Vagina (tissue), 2 donors: ENCODE results near the gene UBE2Q1.

Experiments
- POLR2A ChIP-seq, 2 donors: fragments of 450-650 bp; IDR thresholded peaks; one replicate each; pipeline ENCODE4 v1.6.1; 2017; ENCODE audit warnings: antibody characterized with exemption in 2 of 2, mild to moderate bottlenecking in 2 of 2, moderate library complexity in 2 of 2
- POLR2AphosphoS5 ChIP-seq, 2 donors: sonication (generic); formaldehyde crosslinking; IDR thresholded peaks; one replicate each; pipeline ENCODE4 v1.9.0; 2017; ENCODE audit warnings: antibody characterized with exemption in 2 of 2, mild to moderate bottlenecking in 2 of 2, low read depth in 1 of 2; ENCODE audit not compliant: insufficient read depth in 1 of 2
- TF ChIP-seq, protein P1 (sequence below), 3 experiments: fragments of 450-650 bp in 2 of 3; fragments of 200-600 bp in 1 of 3; sonication (generic) in 1 of 3; IDR thresholded peaks; one replicate each; pipeline ENCODE4 v1.5.1; 2017 to 2019; ENCODE audit warnings: antibody characterized with exemption in 3 of 3, mild to moderate bottlenecking in 2 of 3, moderate library complexity in 2 of 3

DNA sequence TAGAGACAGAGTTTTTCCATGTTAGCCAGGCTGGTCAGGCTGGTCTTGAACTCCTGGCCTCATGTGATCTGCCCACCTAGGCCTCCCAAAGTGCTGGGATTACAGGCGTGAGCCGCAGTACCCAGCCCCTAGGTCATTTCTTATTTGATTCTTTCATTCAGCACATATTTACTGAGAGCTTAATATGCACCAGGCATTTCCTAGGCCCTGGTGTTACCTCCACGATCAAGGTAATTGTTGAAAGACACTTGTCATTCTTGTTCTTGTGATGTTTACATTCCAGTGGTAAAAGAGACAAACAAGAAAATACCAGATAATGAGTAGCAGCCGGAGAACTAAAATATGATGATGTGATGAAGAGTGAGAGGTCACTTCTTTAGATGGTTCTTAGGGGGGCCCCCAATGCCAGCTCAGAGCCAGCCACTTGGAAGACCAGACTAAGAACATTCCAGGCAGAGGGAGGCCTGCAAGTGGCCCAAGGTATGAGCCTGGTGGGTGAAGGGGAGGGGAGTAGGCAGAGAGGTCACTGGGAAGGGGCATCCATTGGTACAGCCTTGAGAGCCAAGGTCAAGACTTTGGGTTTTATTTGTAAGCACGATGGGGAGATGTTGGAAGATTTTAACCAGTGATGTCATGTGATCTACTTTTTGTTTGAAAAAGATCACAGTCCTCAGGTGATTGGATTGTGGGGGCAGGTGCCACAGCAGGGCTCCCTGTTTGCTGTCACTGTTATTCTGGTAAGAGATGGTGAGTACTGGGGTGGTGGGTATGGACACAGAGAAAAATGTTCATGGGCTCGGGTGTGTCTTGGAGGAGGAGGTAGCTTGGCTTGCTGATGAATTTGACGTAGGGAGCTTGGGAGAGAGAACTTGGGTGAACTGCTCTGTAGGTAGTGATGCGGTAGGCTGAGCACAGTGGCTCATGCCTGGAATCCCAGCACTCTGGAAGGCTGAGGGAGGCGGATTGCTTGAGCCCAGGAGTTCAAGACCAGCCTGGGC lies 18.7 kb downstream of the UBE2Q1 start:
- TF ChIP-seq, protein P1, sequence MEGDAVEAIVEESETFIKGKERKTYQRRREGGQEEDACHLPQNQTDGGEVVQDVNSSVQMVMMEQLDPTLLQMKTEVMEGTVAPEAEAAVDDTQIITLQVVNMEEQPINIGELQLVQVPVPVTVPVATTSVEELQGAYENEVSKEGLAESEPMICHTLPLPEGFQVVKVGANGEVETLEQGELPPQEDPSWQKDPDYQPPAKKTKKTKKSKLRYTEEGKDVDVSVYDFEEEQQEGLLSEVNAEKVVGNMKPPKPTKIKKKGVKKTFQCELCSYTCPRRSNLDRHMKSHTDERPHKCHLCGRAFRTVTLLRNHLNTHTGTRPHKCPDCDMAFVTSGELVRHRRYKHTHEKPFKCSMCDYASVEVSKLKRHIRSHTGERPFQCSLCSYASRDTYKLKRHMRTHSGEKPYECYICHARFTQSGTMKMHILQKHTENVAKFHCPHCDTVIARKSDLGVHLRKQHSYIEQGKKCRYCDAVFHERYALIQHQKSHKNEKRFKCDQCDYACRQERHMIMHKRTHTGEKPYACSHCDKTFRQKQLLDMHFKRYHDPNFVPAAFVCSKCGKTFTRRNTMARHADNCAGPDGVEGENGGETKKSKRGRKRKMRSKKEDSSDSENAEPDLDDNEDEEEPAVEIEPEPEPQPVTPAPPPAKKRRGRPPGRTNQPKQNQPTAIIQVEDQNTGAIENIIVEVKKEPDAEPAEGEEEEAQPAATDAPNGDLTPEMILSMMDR (IDR thresholded peaks at IDR 0.05): no peak
- TF ChIP-seq POLR2A (IDR thresholded peaks at IDR 0.05) (no peak), POLR2AphosphoS5 (IDR thresholded peaks at IDR 0.05; ENCODE audit: insufficient read depth in 1 of 2, low read depth in 1 of 2) (no peak)
